Large intestine (tissue), 3 donors: Measurements from ENCODE around the gene TMEM131. TPM values are rescaled to one million over a fixed set of nuclear protein-coding genes. Genes with fewer than 3 reads are reported as not detected.

ENCODE experiments used
- DNase-seq, 2 donors: peaks; one replicate each; pipeline versions ENCODE4 v3.0.0 to v3.0.0-alpha.2; 2013
- H3K27ac ChIP-seq: one replicate; pipeline ENCODE4 v1.5.1; 2013; ENCODE audit warnings: low read length
- H3K27me3 ChIP-seq: 2 replicates; pipeline ENCODE4 v1.6.1; 2013; ENCODE audit warnings: low read length; ENCODE audit not compliant: control insufficient read depth, insufficient read depth
- H3K36me3 ChIP-seq: 2 replicates; pipeline ENCODE4 v1.6.1; 2013; ENCODE audit warnings: low read length; ENCODE audit not compliant: control insufficient read depth, insufficient read depth
- H3K4me1 ChIP-seq: one replicate; pipeline ENCODE4 v1.6.1; 2013; ENCODE audit warnings: low read length; ENCODE audit not compliant: control insufficient read depth, insufficient read depth
- H3K4me3 ChIP-seq: one replicate; pipeline ENCODE4 v1.5.1; 2013; ENCODE audit warnings: low read length
- H3K9me3 ChIP-seq: one replicate; pipeline ENCODE4 v1.6.1; 2013; ENCODE audit warnings: mild to moderate bottlenecking, low read depth, low read length, moderate library complexity; ENCODE audit not compliant: control insufficient read depth
- WGBS: methylation state at CpG from one replicate; pipeline ENCODE4 v1.1.5; 2013; ENCODE audit warnings: low lambda C conversion rate; ENCODE audit not compliant: insufficient coverage; 5-methylcytosine and 5-hydroxymethylcytosine counted together
- polyA plus RNA-seq: library from polyadenylated mRNA; unstranded; fragments of 120-200 nt; gene quantifications from one replicate; pipeline ENCODE4 v1.2.1, GENCODE V29; 2013

Gene TMEM131
- polyA plus RNA-seq, 1 donor, result 41.2 TPM

- no peak for DNase-seq
- Histone ChIP-seq H3K27me3 (no peaks in the 10 kb centered on the region), H3K36me3 (no peaks in the 10 kb centered on the region), H3K4me1 (peaks cover 27% of the 10 kb centered on the region), H3K27ac (no peak overlapping the region), H3K9me3 (peaks cover 8% of the 10 kb centered on the region), H3K4me3 (no peak overlapping the region)
- no CpG with 5 or more reads among the region's 4 CpGs for WGBS
These were observed 26.4 kb downstream of the TMEM131 start for GRCh38 chr2:97969081-97970067.

- Histone ChIP-seq H3K4me3 (no peak overlapping the region), H3K27ac (no peak overlapping the region), H3K27me3 (no peaks in the 10 kb centered on the region), H3K9me3 (peaks cover under 1% of the 10 kb centered on the region), H3K4me1 (peaks cover 27% of the 10 kb centered on the region), H3K36me3 (no peaks in the 10 kb centered on the region)
- WGBS, result 70% methylated on average over 2 of the region's 7 CpGs
- DNase-seq, result peak in 1 of 2 donors; percentile 10
These were observed 27.7 kb downstream of the TMEM131 start for GRCh38 chr2:97967931-97968627.

GRCh38 chr2:97967216-97967592, 28.5 kb downstream of the TMEM131 start:
- peaks cover 27% of the 10 kb centered on the region for H3K4me1 ChIP-seq
- H3K27ac ChIP-seq, result no peak overlapping the region
- H3K9me3 ChIP-seq, result no peaks in the 10 kb centered on the region
- H3K4me3 ChIP-seq, result no peak overlapping the region
- H3K36me3 ChIP-seq, result no peaks in the 10 kb centered on the region
- H3K27me3 ChIP-seq, result no peaks in the 10 kb centered on the region
- no peak for DNase-seq

GRCh38 chr2:97966545-97967215, 29.1 kb downstream of the TMEM131 start:
- WGBS, result no CpG with 5 or more reads among the region's 3 CpGs
- Histone ChIP-seq H3K4me1 (peaks cover 27% of the 10 kb centered on the region), H3K27me3 (no peaks in the 10 kb centered on the region), H3K27ac (peak overlapping the region; percentile 7), H3K36me3 (no peaks in the 10 kb centered on the region), H3K9me3 (no peaks in the 10 kb centered on the region), H3K4me3 (no peak overlapping the region)
- DNase-seq, result peak in 1 of 2 donors; percentile 29

- WGBS, result no CpG with 5 or more reads among the region's 12 CpGs
- H3K27me3 ChIP-seq, result no peaks in the 10 kb centered on the region
- peak overlapping the region; percentile 59 for H3K27ac ChIP-seq
- H3K36me3 ChIP-seq, result no peaks in the 10 kb centered on the region
- peak overlapping the region; percentile 13 for H3K4me3 ChIP-seq
- peaks cover 23% of the 10 kb centered on the region for H3K4me1 ChIP-seq
- no peaks in the 10 kb centered on the region for H3K9me3 ChIP-seq
- DNase-seq, result peak in 1 of 2 donors; percentile 55
These were observed 30.6 kb downstream of the TMEM131 start for GRCh38 chr2:97965116-97965515.

GRCh38 chr2:97963880-97964279, 31.9 kb downstream of the TMEM131 start:
- Histone ChIP-seq H3K27ac (no peak overlapping the region), H3K27me3 (no peaks in the 10 kb centered on the region), H3K36me3 (no peaks in the 10 kb centered on the region), H3K4me1 (peaks cover 15% of the 10 kb centered on the region), H3K9me3 (no peaks in the 10 kb centered on the region), H3K4me3 (no peak overlapping the region)
- no peak for DNase-seq
- no CpG with 5 or more reads among the region's 1 CpG for WGBS

GRCh38 chr2:97963079-97963406, 32.7 kb downstream of the TMEM131 start:
- no peak overlapping the region for H3K4me3 ChIP-seq
- H3K27me3 ChIP-seq, result no peaks in the 10 kb centered on the region
- peaks cover 8% of the 10 kb centered on the region for H3K4me1 ChIP-seq
- no peaks in the 10 kb centered on the region for H3K36me3 ChIP-seq
- H3K9me3 ChIP-seq, result no peaks in the 10 kb centered on the region
- DNase-seq, result no peak
- H3K27ac ChIP-seq, result no peak overlapping the region

- H3K4me1 ChIP-seq, result peaks cover 2% of the 10 kb centered on the region
These were observed 34.2 kb downstream of the TMEM131 start for GRCh38 chr2:97961534-97961933.

GRCh38 chr2:97958184-97958583, 37.6 kb downstream of the TMEM131 start:
- Histone ChIP-seq H3K36me3 (no peaks in the 10 kb centered on the region), H3K27ac (no peak overlapping the region), H3K4me3 (no peak overlapping the region), H3K4me1 (no peaks in the 10 kb centered on the region), H3K9me3 (no peaks in the 10 kb centered on the region), H3K27me3 (no peaks in the 10 kb centered on the region)
- DNase-seq, result no peak
- no CpG with 5 or more reads among the region's 2 CpGs for WGBS

More at GRCh38 chr2:97961534-97961933, 34.2 kb downstream of the TMEM131 start:
- no peak overlapping the region for H3K27ac ChIP-seq
- no peaks in the 10 kb centered on the region for H3K36me3 ChIP-seq
- no peak overlapping the region for H3K4me3 ChIP-seq
- H3K9me3 ChIP-seq, result no peaks in the 10 kb centered on the region
- 96% methylated on average over 3 of the region's 5 CpGs for WGBS
- DNase-seq, result no peak
- no peaks in the 10 kb centered on the region for H3K27me3 ChIP-seq

GRCh38 chr2:97957432-97958183, 38.1 kb downstream of the TMEM131 start:
- Histone ChIP-seq H3K9me3 (no peaks in the 10 kb centered on the region), H3K4me3 (no peak overlapping the region), H3K27me3 (no peaks in the 10 kb centered on the region), H3K4me1 (no peaks in the 10 kb centered on the region), H3K36me3 (no peaks in the 10 kb centered on the region), H3K27ac (no peak overlapping the region)
- 81% methylated on average over 4 of the region's 5 CpGs for WGBS
- DNase-seq, result no peak
